ENCODE measurements around the gene TTLL12.

The TTLL12 gene

DNA sequence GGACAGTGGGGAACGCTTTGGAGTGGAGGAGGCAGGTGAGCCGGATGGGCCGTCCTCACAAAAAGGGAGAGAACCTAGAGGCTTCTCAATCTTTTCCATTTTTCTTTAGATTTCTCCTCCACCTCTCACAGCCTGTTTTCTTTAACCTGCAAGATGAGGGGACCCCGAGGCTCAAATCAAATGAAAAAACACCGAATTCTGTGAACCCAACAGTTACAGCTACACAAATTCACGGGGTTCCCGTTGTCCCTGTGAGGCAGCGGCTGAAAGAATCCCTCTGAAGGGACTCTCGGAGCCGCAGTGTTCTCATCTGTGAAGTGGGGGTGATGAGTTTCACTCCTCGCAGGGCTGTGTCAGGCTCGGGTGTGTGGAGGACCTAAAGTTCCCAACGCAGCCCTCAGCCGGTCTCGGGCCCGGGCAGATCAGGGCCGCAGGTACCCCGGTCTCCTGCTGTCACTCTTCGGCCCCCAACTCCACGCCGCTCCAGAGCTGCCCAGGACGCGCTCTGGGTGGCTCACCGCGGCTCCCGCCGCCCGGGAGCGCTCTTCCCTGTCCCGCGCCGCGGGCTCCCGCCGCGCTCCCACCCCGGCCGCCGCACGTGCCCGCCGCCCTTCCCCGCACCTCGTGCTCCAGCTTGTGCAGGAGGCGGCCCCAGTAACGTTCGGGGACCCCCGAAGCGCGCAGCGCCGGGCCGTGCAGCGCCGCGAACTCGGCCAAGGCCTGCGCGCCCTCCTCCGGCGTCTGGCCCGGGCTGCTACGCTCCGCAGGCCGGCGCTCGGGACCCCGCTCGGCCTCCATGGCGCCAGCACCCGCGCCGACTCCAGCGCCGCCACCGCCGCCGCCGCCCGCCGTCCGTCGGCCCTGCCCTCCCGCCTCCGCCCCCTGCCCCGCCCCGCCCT, at the start of gene TTLL12:
Gene TTLL12 (minus strand): TSS at position 863 of the 899 bp plus-strand sequence. CDS start 65 bp downstream, at position 798.
- DNase-seq = peak in 1 of 2 experiments; percentile 28

DNA sequence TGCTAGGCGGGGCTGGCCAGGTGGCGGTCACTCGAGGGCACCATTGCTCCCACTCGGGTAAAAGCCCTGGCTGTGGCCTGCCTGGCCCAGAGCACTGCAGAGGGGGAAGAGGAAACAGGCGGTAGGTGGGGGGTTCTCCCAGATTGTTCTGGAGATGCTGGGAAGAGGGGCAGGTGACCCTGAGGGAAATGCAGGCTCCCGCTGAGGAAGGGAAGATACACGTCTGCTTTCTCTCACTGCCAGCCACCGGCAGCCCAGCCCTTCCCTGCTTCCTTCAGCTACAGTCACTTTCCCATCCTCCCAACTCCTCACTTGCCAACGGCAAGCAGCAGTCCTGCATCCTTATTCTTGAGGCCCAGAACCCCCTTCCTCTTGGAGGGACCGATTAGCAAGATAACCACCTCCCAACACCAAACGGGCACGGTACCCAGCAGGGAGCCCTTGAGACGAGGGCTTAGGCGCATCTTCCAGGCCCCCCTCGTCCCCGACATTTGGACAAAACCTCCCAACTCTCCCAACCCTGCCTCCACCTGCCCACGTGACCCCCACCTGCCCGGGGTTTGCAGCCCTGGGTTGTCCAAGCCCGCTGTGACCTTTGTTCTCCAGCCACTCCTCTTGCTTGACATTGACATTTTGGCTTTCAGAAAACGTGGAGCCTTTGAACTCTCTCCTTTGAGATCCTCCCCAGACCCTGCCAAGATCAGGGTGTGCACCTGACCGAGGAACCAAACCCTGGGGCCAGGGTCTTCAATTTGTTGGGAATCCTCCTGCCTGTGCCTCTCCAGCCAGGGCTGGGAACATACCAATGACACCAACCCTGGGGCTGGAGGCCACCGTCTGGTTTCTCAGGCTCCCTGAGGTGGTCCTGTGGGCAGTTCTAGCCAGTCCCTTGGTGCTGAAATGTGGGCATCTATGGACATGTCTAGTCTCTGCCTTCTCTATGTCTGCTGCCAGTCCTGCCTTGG, 48.8 kb upstream of the TTLL12 start:
- DNase-seq = no peak

DNA sequence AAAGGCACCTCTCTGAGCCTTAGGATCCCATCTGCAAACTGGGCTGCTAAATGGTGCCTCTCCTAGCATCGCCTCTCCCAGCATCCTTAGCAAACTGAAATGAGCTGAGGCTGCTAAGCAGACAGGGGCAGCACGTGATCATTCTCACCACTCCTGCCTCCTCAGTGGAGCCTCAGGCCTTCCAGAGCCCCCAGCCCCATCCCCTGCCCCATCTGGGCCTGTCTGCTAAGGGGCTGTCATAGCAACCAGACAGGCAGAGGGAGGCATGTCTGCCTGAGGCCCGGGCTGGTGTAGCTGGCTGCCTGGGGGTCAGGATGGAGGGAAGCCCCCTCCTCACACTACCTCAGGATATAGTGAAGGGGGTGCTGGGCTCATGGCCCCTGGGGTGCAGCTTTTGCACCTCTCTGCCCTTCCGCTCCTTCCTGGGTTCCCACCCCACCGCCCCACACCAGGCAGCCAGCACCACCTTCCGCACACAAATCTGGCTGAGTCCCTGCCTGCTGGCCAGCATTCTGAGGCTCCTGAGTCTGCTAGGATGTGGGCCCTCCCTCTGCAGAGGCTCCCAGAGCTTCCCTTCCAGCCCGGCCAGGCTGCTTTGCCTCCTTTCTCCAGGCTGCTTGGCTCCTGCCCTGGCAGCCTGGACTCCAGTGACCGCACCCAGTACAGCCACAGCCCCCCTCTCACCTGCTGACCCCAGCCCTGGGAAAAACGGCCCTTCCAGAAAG, 47.5 kb upstream of the TTLL12 start:
- DNase-seq = no peak

DNA sequence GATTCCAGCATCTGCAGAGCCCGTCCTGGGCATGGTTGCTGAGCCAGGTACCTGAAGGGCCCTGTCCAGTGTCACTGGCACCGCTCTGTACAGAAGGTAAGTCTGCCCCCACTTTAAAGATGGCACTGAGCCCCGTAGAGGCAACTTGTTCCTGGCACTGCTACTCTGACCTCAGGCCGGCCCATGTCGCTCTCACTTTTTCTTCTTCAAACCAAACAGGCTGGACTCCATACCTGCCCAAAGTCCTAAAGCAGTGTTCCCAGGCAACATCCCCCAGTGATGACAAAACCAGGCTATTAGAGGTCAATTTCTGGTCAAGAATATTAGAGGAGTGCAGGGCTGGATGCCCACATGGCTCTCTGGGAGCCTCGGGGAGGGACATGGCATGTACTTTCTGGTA, 46.6 kb upstream of the TTLL12 start:
- no peak for DNase-seq

DNA sequence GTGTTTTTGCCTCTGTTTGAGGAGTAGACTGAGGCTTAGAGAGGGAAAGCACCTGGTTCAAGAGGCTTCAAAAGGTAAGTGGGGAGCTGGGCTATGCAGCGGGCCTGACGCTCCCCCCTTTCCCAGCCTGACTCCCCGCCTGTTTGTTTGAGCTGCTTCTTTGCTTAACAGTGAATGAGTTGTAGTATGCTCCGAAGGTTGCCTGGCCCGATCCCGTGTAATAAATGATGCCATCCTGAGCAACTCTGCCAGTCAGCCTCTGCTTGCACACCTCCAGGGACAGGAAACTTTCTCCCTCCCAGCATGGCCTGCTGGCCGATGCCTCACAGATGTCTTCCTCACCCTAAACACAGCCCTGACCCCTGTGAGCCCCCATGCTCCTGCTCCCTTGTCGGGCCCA, 45.5 kb upstream of the TTLL12 start:
- DNase-seq = no peak

DNA sequence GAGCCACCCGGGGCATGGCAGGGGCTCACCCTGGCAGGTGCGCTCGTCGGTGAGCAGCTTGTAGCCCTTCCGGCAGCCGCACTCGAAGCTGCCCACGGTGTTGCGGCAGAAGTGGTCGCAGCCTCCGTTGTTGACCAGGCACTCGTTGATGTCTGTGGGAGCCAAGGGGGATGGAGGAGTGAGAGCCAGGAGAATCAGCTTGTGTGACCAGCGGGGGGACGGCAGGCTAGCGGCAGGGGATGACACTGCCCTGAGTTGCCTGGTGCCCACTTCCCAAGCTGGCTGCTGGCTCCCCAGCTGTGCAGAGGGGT, 44.7 kb upstream of the TTLL12 start:
- DNase-seq = no peak

DNA sequence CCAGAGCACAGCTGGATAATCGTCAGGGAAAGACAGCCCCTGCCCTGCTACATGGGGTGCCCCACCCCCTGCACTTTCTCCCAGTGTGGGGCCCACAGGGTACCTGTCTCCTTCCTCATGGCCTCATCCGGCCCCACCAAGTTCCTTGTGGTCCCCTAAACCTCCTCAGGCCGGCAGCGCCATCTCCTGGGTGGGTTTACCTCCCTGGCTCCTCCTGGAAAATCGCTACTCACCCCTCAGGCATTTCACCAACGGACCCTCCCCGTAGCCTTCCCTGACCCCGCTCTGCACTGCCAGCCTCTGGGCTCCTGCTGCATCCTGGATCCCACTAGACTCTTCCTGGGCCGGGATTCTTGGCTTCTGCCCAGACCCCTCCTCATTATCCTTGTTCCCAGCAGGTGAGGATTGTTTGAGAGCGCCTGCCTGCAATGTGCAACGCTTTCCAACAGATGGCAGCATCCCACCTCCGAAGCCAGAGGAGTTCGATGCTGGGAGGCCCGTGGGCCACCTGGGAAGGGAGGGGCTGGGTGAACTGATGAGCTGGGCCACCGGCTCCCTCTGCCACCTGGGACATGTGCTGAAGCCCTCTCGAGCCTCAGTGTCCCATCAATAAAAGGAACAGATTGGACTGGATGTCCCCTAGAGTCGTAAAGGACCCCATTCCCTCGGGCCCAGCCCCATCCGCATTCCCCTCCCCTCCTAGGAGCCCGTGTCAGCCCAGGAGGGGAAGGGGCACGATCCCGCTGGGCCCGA, 44.2 kb upstream of the TTLL12 start:
- peak; percentile 30 to 49 for DNase-seq

DNA sequence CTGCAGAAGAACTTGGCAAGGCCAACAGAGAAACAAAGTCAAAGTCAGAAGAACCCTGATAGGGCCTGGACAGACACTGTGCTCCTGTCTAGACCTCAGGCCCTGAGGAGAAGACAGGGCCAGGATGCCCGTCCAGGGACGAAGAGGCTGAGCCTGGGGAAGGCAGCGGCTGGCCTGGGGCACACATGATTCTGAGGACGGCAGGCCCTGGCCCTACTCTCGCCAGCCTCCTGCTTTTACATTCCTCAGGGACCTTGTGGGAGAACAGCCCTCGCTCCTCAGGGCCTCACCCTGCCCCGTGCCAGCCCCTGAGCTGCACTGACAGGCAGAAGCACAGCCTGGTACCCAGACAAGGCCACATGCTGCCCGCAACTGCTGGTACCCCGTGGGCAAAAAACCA, 43.6 kb upstream of the TTLL12 start:
- DNase-seq = no peak

DNA sequence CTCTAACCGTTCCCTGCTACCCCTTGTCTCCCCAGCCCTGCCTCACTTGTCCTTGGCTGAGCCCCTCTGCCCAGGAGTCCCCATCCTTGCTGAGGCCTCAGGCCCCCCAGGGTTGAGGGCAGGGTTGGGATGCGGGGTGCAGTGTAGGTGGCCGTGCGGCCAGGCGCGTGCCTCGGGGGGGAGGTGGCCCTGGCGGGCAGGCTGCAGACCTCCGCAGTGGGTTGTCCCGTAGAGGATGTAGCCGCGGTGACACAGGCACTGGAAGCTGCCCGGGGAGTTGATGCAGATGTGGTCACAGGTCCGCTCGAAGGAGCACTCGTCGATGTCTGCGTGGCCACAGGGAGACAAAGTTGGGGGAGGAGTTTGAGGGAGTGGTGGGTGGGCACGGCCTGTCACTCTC, 41.9 kb upstream of the TTLL12 start:
- DNase-seq = no peak

DNA sequence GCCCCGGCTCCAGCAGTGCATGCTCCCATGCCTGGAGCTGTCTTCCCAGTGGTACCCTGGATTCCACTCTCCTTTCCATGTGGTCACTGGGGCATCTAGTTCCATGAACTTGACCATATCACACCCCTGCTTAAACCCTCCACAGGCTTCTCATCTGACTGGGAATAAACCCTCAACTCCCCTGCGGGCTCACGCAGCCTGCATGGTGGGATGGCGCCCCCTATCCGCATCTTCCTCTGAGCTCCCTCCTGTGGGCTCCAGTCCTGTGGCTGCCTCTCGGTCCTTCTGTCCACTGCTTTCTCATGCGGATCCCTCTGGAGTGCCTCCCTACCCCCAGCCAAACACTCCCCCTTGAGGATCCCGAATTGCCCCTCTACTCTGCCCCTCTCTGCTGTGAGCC, 41.4 kb upstream of the TTLL12 start:
- DNase-seq = peak; percentile 43 to 54

DNA sequence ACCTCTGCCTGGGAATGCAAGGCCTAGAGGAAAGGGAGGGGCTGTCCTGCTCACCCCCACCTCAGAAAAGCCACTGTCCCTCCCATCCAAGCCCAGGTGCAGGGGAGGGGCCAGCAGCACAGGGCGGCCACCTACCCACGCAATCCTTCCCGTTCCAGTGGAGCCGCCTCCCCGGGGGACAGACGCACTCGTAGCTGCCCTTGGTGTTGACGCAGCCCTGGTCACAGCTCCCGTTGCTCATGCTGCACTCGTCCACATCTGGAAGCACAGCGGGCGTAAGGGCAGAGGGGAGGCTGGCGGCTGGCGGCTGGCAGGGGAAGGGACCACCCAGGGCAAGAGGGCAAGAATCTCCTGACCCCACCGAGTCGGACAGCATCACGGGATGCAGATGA, 40.3 kb upstream of the TTLL12 start:
- DNase-seq = no peak

DNA sequence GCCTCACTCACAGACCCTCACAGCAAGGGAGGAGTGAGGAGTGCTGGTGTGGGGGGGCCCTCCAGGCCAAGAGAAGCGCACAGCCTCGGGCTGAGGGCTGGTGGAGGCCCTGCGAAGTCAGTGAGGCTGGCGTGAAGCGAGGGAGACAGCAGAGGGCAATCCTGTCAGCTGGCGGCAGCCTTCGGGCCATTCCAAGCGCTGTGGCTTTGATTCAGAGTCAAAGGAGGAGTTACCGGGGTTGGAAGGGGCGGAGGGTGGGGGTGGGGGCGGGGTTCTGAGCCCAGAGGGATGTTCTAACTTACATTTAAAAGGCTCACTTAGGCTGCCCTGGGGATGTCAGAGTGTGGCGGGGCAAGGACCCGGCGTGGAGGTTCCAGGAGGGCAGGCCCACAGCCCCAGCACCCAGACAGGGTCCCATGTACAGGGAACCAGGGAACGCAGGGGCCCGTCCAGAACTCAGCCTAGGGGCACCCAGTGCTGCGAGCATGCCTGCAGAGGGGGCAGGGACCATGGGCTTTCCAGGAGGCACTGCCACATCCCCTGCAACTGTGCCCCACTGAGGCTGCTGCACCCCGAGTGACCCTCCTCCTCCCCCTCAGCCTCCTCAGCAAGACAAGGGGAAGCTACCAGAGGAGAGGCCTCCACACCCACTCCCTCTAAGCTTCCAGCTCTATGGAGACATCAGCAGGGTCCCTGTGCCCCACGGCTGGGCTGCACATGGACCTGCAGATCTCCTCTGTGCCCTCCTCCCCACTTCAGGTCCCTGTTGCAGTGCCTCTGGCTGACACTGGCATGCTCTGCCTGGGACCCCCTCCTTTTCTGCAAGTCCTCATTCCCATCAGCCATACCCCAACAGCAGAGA, 39.7 kb upstream of the TTLL12 start:
- no peak for DNase-seq

DNA sequence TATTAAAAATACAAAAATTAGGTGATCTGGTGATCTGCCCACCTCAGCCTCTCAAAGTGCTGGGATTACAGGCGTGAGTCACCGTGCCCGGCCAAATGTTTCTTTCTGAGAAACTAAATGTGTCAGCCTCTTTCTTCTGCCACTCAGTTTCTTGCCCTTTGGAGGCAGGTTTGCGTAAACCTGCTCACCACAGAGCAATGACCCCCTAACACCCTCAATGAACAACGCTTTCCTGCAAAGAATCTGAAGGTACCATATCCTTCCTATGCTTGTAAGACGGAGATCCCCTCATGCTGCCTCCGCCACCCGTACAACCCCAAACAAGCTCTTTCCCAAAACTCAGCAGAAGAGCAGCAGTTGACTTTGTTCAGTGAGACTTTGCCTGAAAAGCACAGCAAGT, 38.7 kb upstream of the TTLL12 start:
- DNase-seq = no peak

DNA sequence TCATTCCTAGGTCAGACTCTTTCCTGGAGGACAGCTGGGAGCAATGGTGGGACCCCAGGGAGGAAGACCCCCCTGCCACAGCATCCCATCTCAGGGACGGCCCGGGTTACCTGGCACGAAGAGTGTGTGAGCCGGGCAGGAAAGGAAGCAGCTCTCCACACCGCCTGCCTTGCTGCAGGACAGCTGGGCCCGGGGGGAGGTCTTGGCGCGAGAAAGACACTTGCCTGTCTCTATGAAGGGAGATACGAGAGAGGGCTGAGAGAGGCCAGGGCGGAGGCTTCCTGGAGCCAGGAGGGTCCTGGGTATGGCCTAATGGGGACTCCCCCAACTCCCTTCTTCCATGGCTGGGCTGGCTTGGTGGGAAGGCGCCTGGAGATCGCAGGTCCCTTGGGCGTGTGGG, 36.1 kb upstream of the TTLL12 start:
- DNase-seq = no peak

DNA sequence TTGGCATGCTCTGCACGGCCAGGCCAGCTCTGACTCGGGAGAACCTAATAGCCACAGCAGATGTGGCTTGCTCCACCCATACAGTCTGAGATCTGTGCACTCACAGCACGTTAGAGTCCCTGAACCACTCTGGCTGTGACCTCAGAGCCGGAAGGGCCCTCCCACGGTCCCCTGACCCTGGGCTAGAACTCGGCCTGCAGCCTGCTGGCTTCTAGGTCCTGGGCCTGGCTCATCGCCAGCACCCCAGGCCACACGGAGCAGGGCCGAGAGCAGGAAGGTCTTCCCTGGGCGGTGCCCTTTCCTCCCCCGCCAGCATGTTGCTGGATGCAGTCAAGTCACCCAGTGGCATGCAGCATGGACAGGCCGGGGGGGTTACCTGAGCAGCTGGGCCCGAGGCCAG, 35.3 kb upstream of the TTLL12 start:
- DNase-seq = no peak

DNA sequence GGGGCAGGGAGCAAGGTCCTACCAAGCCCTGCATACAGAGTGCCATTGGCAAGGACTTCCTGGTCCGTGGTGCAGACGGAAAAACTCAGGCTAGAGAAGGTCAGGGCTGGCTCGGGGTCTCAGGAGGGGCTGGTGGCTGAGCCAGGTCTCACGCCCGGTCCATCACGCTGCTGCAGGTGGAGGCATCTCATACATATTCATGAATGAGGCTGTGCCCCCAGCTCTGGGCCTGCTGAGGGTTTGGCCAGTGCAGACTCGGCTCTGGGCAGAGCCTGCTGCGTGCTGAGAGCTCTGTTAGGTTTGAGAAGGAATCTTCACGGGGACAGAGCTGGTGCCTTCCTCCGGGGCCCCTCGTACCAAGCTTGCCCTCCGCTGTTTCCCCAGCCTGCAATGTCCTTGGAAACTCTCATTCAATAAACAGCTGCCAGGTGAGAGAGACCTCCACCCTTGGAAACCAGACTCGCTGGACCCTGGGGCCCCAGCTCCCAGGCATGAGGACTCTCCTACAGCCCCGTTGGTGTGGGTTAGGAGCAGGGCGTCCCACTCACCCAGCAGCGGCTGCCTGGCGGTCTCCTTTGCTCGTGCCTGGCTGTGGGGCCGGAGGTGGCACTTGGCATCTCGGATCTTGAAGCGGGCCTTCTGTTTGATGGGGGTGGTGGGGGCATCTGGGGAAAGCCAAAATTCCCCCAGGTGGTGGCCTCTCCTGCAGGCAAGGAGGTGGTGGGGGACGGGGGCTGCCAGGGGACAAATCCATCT, 33.9 kb upstream of the TTLL12 start:
- DNase-seq = no peak

DNA sequence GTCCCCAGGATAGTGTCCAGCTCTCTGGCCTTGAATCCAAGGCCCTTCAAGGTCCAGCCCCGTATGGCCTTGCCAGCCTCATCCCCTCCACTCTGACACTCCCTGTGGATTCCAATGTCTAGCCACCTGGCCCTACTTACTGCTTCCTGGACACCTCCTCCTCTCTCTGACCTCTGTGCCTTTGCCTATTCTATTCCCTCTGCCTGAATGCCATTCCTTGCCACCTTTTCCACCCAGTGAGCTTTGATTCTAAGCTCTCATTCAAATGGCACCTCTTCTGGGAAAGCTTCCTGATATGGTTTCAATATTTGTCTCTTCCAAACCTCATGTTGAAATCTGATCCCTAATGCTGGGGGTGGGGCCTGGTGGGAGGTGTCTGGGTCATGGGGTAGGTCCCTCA, 31.9 kb upstream of the TTLL12 start:
- no peak for DNase-seq

DNA sequence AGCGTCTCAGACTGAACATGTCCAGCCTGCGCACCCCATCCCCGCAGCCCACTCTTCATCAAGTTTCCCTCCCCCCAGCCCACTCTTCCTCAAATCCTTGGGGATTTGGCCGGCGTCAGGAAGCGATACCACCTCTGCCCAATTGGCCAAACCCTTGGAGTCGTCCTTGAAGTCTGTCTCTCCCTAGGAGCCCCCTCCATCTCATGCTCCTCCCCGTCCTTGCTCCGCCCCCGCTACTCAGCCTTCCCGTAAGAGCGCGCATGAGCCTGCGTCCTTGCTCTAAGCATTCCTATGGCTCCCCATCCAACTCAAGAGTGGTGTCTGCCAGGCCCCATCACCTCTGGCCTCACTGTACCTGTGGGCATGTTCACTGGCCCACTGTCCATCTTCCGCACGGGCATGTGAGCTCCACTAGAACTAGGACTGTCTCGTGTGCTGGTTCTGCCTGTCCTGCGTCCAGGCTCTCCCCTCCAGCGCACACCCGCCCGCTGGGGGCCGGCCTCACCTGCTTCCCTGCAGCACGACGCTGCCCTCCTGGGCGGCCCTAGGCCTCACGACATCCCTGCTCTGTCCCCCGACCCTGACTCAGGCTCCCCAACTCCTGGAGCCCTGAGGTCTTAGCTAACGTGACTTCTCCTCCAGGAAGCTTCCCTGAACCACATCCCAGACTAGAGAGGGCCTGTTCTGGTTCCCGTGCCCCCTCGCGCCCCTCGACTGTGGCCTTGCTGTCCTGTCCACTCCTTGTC, 30.5 kb upstream of the TTLL12 start:
- no peak for DNase-seq

DNA sequence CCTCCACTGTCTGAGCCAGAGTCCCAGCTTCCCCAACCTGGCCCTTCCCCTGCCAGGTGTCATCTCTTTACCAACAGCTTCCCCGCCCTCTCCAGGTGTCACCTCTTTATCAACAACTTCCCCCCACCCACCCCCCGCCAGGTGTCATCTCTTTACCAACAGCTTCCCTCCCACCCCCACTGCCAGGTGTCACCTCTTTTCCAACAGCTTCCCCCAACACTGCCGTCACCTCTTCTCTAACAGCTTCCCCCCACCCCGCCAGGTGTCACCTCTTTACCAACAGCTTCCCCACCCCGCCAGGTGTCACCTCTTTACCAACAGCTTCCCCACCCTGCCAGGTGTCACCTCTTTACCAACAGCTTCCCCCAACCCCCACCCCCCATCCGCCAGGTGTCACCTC, 29.8 kb upstream of the TTLL12 start:
- DNase-seq = no peak

DNA sequence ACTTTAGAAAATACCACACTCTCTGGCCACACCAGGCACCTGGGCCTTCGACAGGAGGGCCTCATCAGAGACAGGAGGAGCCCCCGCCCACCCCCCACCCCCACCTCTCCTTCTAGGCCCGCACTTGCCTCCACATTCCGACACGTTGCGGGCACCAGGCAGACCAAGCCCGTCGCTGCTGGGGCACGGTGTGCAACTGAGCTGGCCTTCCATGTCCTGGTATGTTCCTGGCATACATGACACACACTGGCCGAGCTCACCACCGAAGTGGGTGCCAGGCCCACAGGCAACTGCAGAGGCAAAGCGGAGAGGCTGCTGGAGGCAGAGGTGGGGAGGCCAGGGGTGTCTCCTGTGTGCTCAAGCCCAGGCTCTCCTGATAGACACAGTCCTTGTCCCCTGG, 27.0 kb upstream of the TTLL12 start:
- DNase-seq = no peak
